Measurements from ENCODE around the gene CPNE5.
"Not testable (repeated sequence)": the region's sequence is repeated elsewhere in the genome, so short reads cannot be mapped to it uniquely, and the experiment has no call there.

The CPNE5 gene

DNA sequence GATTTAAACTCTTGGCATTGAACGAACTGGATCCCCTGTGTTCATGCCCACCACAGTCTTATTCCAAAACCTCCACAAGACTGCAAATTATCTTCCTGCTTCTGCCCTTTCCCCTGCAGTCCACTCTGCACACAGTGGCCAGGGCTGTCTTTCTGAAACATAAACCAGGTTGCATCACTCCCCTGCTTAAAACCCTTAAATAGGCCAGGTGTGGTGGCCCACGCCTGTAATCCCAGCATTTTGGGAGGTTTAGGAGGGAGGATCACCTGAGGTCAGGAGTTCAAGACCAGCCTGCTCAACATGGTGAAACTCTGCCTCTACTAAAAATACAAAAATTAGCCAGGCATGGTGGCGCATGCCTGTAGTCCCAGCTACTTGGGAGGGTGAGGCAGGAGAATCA is 26.2 kb downstream of the CPNE5 start:
- not testable (repeated sequence) for DNase-seq

DNA sequence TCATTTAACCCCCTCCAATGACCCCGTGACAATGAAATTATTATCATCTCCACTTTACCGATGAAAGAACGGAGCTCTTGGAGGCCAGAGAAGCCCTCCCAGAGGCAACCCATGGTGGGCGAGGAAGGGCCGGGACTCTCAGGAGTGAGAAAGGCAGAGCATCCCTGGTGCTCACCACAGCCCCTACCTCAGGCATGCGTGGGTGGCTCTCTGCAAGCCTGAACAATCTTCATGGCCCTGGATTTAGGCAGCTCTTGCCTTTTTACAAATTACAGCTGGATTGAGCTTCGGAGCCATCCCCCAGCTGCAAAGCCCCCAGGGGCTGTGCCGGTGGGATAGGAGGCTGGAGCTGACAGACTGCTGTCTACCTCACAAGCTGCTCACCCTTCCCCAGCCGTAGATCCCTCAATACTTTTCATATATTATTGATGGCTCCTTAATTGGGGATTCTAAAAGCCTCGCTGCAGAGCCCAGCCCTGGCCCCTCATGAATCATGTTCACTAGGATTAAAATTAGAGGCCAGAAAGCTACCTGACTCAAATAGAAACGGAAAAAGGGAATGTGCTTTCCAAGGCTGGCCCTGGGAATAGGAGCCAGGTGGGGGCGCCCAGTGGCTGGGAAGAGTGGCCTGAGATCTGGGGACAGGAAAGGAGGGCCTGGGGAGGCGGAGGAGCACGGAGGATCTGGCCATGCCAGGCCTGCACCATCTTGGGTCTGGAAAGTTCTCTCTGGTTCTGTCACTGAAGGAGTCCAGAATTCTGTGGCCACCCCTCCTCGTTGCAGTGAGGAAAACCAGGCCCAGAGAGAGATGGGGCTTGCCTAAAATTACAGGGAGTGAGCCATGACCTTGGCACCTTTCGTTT is 29.1 kb downstream of the CPNE5 start:
- no peak for DNase-seq

DNA sequence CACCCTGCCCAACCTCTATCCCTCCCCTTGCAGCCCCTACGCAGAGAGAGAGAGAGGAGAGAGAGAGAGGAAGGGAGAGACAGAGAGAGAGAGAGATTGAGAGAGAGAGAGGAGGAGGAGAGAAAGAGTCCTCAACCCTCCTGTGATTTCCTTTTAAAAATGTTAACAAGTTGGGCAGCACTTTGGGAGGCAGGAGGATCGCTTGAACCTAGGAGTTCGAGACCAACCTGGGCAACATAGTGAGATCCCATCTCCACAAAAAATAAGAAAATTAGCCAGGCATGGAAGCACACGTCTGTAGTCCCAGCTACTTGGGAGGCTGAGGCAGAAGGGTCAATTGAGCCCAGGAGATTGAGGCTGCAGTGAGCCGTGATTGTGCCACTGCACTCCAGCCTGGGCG is 30.1 kb downstream of the CPNE5 start:
- no peak for DNase-seq

DNA sequence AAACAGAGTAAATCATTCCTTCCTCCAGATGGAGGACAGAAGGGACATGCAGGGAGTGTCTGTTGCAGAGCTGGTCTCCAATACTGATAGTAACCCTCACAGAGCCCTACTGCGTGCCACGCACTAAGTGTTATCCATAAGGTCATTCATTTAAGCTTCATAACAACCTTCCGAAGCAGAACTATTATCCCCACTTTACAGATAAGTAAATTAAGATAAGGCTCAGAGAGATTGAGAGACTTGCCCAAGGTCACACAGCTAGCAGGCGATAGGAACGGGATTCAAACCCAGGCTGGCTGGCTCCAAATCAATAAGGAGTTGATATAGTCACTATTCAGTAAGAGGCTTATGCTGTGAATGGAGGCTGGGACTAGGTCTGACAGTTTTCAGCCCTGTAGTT is 30.6 kb downstream of the CPNE5 start:
- DNase-seq, result no peak

DNA sequence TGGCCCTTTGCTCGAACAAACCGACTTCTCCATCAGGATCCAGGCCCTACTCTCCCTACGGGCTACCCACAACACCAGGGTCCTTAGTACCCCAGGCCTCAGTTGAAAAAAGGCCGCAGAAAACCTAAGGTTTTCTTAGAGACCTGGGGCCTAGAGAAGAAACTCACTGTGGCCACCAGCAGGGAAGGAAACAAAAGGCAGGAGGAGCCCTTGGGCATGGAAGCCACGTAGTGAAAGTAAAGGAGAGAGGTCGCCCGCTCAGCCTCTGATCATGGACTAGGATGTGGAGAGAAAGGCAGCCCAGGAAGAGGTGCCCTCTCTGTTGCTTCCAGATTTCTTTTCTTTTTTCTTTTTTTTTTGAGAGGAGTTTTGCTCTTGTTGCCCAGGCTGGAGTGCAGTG is 31.5 kb downstream of the CPNE5 start:
- no peak for DNase-seq

DNA sequence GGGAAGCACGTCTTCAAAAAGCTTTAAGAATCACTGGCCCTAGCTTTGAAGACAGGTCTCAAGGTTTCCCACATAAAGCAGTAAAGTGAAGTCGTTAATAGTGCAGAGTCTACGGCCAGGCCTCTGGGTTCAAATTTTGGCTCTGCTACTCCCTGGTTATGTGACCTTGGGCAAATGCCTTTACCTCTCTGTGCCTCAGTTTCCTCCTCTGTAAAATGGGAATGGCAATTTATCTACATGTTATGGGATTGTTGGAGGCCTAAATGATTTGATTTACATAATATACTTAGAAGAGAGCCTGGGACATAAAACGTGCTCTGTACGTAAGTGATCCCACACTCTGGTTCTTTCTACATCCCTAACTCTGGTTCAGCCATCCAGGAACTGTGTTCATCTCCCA is 32.1 kb downstream of the CPNE5 start:
- DNase-seq, result no peak

DNA sequence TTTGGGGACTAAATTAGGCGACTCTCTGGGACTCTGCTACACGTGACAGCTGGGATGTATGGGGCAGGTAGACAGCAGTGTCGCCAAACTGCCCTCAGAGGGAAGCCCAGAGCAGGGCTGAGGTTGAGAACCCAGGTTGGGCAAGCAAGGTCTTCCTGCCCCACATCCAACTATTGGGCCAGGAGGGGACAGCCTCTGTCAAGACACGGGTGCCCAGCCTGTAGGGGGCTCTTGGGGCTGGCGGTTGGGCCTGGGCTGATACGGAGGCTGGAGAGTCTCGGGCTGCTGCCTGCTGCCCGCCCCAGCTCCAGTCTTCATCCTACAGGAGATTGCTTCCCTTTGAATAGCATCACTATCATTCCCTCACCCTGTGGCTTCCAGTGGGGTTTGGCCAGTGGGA is 33.3 kb downstream of the CPNE5 start:
- no peak for DNase-seq

DNA sequence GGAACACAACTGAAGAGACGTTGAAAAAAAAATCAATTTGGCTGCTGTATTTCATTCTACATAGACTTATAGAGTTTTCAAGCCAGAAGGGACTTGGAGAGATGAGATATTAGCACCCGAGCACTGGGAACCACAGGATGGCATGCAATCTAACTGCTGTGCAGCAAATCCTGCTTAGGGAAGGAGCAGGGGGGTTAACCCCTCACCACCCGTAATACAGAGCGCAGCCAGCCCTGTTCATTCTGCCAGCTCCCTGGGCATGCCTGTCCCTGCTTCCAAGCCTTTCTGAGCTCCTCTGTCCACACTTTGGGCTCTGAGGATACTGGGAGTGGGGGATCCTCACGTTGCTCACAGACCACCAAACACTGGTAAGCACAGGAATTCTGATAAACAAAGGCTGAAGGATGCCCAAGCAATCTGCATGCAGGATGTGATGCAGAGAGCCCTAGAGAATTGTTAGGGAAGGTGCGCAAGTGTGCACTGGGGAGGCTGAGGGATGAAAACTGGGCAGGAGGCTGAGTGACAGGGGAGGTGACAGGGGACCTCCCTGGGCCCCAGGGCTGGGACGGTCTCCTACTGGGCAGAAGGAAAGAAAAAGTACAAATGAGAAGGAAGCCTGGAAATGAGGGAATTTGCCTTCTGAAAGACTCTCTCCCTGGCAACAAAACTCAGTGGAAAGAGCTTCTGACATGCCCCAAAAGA is 34.0 kb downstream of the CPNE5 start:
- no peak for DNase-seq

DNA sequence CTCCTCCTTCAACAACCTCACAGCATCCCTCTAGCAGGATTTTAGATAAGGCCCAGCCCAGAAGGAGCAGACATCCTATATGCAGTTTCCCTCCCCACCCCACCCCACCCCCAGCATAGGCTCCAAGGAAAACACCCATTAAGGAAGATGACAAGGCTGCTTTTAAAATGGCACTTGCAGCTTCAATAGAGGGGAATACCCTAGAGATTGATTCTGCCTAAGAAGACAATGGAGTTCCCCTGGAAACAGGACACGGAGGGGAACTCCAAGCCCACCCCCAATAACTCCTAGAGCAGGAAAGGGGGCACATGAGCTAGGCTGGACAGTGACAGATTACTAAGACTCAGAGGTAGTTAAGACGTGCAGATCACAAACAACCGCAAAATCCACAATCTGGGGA is 34.7 kb downstream of the CPNE5 start:
- DNase-seq, result no peak

DNA sequence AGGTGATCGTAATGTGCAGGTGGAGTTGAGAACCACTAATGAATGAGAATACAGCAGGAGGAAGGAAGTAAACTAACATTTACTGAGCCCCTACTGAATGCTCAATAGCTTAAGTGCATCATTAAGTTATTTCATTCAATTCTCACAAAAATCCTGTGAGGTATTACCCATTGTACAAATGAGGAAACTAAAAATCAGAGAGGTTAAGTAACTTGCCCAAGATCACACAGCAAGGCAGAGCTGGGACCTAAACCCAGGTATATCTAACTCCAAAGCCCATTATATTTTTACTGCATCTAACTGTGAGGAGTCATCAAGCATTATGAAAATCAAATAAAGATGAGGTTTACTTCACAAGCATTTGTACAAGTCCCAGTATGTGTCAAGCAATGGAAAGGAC is 35.3 kb downstream of the CPNE5 start:
- DNase-seq, result no peak

DNA sequence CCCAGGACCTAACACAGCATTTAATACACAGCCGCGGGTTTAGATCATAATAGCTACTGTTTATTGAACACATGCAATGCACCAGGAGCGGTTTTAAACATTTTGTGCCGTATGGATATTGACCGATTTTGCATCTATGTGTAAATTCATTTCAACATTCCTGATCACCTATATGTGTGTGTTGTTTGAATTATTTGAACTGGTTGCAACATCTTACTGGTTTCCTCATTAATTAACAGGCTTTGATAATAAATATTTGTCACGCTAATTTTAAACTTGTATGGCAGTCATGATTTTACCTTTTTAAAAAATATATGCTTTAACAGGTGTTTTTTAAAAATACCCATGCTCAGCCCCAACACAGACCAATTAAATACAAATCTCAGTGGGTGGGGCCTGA is 35.8 kb downstream of the CPNE5 start:
- no peak for DNase-seq

DNA sequence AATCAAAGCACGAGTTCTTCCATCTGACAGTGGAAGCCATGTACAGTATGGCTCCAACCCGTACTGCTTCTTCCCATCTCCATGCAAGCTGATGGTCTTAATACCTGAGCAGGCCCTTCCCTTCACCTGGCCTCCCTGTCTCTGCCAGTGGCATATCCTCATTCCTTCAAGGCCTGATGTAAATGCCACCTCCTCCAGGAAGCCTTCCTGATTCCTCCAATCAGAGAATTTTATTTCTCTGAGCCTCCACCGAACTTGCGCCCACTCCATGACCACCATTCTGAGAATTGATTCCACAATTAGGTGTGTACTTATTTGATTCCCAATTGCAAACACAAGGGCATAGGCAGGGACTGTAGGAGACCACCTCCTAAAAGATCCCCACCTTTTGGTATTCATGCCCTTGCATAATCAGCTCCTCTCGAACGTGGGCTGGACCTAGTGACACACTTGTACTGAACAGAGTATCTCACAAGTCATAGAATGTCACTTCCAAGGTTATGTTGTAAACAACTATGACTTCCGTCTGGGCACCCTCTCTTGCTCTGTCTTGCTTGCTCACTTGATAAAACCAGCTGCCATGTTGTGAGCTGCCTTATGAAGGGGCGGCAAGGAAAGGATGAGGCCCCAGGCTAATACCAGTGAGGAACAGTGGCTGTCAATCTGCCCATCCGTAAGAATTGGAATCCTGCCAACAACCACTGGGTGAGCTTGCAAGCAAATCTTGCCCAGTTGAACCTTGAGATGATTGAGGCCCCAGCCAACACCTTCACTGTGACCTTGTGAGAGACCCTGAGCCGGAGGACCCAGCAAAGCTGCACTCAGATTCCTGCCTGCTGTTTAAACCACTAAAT is 38.8 kb downstream of the CPNE5 start:
- DNase-seq, result no peak

DNA sequence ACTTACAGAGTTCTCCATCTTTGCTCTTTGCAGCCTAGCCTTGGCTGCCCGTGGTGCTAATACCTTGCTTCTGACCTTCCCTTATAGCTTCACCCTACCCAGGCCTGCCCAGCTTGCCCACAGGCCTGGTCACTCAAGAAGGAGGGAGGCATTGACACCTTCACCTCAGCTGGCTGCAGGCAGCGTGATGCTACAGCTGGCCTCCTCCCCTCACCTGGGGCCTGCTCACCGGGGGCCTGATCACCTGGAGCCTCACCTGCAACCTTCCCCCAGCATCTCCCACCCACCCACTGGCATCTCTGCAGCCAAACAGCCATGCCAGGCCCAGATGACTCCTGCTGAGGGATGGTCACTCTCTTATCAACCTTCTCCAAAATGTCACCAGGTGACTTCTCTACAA is 40.4 kb downstream of the CPNE5 start:
- no peak for DNase-seq

DNA sequence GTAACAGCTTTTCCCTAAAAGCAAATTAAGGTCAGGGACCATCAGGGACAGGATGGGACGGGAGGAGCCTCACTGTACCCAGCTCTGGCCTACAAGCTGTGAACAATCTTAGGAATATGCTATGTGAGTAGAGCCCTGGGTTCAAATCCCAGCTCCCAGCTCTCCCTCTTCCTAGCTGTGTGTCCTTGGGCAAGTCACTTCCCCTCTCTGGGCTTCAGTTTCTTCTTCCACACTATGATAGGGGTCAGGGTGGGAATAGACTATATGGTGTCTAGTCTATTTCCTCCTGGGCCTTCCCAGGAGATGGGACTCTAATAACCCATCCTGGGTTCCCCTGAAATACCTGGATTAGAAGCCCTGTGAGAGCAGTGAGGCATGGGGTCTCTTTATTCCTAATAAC is 41.6 kb downstream of the CPNE5 start:
- DNase-seq, result no peak

DNA sequence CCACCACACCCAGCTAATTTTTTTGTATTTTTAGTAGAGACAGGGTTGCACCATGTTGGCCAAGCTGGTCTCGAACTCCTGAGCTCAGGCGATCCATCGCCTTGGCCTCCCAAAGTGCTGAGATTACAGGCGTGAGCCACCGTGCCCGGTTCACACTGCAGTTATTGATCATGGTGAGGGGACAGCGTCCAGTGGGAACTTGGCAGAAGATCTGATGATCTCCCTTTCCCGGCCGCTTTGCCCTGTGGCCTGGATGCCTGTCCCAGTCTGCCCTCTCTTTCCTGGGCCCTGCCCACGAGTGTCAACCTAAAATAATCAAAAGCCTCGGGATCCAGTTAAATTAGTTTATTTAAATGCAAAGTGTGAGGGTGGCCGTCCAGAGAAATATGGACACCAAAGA is 42.2 kb downstream of the CPNE5 start:
- no peak for DNase-seq

DNA sequence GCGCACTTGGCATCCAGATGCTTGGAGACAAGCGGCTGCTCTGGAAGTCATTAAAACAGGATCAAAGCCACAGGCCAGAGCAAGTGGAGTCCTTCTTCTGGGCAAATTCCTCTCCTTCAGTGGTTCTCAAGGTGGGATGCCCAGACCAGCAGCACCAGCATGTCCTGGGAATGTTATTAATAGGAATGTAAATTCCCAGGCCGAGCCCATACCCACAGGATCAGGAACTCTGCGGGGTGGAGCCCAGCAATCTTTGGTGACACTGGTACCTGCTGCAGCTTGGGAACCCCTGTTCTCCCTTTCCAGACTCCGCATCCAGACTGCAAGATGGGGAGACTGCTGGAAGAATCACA is 44.6 kb downstream of the CPNE5 start:
- DNase-seq, result no peak

DNA sequence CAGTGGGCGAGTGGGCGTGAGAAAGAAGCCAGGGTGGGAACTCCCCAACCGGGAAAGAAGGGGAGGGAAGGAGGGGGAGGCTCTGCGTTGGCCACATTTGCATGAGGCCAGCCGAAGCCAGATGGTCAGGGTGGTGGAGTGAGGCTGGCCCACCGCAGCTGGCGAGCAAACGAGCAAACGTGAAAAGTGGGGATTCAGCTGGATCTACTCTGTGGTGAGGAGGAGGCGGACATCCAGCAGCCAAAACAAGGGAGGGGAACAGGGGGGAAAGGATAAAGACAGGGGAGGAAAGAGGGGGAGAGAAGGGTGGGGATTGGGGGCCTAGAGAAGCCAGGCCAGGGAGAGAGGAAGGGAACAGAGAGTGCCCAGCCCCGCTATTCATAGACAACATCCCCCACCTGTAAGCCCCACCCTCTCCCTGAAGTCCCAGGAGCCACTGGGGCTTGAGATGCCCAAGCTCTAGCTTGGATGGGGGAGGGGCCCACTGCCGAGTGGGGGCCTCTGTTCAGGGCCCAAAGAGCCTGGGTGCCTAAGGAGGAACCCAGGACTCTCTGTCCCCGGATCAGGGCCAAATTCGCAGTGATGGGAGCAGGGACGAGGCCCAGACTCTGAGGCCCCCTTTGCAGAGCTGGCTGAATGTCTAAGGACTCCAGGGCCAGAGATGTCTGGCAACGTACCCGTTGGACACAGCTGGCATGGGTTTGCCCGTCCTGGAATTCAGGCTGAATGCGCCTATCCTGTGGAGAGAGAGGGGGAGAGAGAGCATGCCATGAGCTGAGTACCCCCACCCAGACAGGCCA is 45.1 kb downstream of the CPNE5 start:
- DNase-seq, result no peak

DNA sequence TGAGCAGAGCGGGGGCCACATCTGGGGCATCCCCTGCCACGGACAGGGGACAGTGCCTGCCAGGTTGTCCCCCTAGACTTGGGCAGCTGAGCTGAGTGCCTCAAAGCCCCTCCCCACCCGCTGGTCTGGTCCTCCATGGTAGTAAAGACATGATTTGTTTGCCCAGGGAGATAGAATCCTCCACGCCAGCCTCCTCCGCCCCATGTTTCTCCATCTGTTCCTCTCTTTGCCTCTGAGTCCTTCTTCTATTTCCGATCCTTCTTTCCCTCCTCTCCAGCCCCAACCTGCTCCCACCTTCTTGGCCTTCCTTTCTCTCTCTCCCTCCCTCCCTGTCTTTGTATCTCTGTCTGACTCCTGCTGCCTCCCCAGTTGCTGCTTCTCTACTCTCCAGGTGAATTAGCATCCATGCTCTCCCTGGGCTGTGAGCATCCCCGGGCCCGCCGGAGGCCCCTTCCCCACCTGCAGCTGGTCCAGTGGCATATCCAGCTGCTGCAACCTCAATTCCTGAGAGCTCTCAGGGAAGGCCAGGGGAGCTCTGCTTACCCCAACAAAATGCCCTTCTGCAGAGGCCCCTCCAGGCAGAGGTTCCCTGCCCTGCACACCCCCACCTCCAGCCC is 45.8 kb downstream of the CPNE5 start:
- no peak for DNase-seq

DNA sequence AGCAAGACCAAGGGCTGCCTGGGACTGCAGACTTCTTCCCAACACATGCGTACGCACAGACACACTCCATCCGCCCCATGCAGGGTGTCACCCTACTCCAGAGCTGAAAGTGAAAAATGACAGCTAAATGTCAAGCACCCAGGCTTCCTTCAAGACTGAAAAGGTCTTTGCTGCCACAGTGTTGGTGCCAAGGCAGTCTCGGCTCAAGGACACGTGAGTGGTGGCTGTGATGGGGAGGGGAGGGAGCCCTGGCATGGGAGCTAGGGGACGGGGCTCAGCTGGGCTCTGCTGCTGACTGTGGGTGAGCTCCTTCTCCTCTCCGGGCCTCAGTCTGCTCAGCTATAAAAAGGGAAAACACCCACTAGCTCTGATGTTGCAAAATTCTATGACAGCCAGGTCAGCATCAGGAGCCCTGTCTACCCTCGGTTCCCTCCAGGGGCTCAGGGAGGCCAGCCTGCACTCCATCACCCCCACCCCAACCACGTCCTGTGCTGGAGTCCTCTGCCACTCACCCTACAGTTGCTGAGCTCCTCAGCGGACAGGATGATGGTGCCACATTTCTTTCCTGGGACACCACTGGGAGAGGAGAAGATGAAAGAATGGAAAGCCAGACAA is 47.6 kb downstream of the CPNE5 start:
- DNase-seq, result no peak

DNA sequence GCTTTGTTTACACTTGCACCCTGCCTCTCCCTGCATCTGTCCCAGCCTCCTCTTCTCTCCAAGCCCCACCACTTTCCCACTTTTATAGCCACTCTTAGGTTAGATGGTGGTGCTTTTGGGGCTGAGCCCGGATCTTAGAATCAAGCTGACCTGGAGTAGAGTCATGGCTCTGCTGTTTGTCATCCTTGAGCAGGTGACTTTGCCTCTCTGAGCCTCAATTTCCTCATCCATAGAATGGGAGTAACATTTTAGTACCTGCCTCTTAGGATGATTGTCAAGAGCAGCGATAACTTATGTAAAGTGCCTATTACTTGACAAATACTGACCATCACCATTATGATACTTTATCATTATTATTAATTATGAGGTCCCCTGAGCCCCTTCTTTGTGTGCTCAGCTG is 48.2 kb downstream of the CPNE5 start:
- no peak for DNase-seq

DNA sequence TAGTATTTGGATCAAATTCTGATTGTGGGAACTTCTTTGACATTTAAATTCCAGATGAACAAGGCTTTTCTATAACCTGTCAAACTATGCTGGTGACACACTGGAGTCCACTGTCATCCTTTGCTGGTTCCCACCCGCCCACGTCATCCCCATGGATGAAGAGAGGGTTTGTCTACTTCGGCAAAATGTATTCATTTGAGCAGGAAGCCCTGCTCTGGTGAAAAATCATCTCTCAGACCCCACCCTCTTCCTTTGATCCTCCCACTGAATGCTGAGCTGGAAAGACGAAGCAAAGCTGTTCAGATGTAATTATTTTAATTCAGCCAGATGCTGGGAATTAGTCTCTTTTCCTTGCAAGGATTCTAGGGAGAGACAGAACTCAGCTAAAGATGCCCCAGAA is 50.5 kb downstream of the CPNE5 start:
- no peak for DNase-seq

DNA sequence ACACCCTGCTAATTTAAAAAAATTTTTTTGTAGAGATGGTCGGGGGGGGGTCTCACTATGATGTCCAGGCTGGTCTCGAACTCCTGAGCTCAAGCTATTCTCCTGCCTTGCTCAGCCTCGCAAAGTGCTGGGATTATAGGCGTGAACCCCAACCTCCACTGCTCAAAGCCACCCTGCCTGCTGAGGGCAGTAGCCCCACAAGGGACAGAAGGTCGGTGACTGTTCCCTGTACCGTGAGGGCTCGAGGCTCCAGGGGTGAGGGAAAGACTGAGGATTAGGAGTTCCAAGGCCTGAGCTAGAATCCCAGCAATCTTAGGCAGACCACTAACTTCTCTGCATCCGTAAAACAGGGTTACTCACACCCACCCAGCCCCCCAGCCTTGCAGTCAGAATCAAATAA is 51.1 kb downstream of the CPNE5 start:
- DNase-seq, result no peak
